ENCODE measurements around the gene ZSWIM7.

ZSWIM7 gene

DNA sequence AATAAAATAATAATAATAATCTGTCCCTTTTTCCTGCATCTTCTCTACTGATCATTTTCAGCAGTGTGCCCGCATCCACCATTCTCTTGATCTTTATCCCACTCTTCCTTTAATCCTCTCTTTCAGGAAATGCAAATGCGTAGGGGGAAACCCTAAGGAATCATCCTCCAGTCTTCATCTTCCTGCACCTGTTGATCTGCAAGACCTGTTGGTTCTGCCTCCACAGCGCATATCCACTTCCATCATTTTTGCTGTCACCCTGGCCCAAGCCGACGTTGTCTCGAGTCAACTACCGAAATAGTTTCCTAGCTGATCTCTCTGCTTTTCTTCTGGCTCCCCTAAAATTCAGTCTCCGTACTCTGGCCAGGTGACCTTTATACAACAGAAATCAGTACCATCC lies 30.0 kb downstream of the ZSWIM7 start:
- TF ChIP-seq, protein P1, sequence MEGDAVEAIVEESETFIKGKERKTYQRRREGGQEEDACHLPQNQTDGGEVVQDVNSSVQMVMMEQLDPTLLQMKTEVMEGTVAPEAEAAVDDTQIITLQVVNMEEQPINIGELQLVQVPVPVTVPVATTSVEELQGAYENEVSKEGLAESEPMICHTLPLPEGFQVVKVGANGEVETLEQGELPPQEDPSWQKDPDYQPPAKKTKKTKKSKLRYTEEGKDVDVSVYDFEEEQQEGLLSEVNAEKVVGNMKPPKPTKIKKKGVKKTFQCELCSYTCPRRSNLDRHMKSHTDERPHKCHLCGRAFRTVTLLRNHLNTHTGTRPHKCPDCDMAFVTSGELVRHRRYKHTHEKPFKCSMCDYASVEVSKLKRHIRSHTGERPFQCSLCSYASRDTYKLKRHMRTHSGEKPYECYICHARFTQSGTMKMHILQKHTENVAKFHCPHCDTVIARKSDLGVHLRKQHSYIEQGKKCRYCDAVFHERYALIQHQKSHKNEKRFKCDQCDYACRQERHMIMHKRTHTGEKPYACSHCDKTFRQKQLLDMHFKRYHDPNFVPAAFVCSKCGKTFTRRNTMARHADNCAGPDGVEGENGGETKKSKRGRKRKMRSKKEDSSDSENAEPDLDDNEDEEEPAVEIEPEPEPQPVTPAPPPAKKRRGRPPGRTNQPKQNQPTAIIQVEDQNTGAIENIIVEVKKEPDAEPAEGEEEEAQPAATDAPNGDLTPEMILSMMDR (conservative IDR thresholded peaks at IDR 0.05; ENCODE audit: low read length): no peak
- no peak for DNase-seq (ENCODE audit: low read depth)
- H3K4me3 ChIP-seq (ENCODE audit: low read length): no peak overlapping the region

DNA sequence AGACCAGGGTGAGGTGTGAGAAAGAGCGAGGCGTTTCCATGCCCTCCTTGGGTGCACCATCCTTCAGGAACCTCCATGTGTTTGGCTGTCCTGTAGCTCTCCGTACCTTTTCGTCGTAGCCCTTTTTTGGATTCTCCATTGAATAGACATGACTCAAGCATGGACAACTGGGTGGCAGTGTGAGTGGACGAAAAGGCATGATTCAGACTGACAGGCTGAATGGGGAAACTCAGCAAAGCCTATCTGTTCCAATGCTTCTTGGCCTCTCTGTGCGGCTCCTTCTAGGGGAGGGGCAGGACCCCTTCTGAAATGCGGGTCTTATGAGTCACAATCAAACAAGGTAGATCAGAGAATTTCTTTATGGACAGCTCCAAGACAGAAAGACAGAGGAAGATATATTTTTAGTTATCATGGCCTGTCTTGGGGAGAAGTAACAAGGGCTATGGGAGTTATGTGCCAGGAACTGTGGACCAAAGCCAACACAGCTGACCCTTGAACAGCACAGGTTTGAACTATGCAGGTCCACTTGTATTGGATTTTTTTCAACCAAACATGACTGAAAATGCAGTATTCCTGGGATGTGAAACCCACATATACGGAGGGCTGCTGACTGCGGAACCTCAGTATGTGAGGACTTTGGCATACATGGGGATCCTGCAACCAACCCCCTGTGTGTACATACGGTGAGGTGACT lies 31.7 kb downstream of the ZSWIM7 start:
- no peak overlapping the region for H3K4me3 ChIP-seq (ENCODE audit: low read length)
- TF ChIP-seq, protein P1 (conservative IDR thresholded peaks at IDR 0.05; ENCODE audit: low read length): no peak
- DNase-seq (ENCODE audit: low read depth): no peak

DNA sequence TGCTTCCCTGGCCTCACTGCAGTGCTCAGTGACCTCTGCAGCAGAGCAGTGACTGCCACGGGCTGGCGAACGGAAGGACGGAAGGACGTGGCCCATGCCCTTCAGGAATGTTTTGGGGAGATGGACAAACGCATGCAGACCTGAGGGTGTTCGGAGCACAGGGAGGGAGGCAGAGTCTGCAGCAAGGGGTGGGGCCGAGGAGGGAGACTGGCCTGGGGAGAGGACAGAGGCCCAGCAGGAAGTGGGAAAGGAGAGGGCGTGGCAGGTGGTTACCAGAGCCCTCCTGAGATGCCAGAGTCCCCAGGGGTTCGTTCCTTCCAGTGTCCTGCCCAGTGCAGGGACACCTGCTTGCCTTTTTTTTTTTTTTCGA lies 32.6 kb downstream of the ZSWIM7 start:
- DNase-seq (ENCODE audit: low read depth): no peak
- TF ChIP-seq, protein P1 (conservative IDR thresholded peaks at IDR 0.05; ENCODE audit: low read length): no peak
- no peak overlapping the region for H3K4me3 ChIP-seq (ENCODE audit: low read length)

DNA sequence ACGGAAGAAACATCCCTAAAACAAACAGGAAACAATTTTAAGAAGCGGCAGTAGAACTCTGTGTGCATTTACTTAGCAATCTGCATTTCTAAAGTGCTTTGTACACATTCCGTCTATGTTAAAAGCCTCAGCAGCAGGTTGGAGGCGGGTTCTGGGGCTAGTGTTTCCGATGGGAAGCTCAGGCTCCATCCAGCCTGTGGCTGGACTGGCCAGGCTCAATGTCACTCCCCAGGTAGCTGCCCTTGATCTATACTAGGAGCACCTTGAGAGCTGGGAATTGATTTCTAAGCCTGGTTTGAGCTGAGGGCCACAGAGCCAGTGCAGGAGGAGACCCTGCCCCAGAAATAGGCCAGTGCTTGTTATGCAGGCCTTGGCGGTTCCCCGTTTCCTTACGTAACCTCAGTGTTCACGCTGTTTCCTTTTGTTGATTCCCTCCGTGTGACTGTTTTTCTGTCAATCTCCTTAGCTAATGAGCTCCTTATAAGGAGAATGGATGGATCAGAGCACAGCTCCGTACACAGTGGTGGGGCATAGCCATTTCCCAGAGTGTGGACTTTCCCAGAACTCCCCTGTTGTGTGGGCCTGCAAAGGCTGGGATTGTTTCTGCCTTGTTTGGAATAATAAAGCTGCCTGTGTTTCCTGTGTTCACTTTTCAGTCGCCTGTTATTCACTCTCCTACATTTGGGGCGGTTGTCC lies 33.2 kb downstream of the ZSWIM7 start:
- DNase-seq (ENCODE audit: low read depth): no peak
- TF ChIP-seq, protein P1 (conservative IDR thresholded peaks at IDR 0.05; ENCODE audit: low read length): no peak
- H3K4me3 ChIP-seq (ENCODE audit: low read length): no peak overlapping the region

DNA sequence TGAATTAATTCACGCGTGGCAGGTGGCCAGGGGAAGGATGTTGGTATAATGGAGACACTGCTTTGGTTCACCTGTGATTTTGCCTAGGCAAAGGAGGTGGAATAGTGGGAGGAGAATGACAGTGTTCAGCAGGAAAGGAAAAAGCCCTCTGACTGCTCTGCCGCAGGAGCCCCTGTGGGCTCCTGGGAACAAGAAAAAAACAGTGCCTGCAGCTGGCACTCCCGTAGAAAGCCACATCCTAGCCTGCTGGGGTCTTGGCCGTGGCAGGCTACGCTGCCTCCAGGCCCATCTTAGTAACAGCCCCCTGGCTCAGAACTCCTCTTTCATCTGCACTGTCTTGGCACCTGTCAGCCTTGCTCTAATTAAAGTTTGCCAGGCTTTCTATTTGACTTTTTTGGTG lies 34.0 kb downstream of the ZSWIM7 start:
- TF ChIP-seq, protein P1 (conservative IDR thresholded peaks at IDR 0.05; ENCODE audit: low read length): no peak
- DNase-seq (ENCODE audit: low read depth): no peak
- no peak overlapping the region for H3K4me3 ChIP-seq (ENCODE audit: low read length)

DNA sequence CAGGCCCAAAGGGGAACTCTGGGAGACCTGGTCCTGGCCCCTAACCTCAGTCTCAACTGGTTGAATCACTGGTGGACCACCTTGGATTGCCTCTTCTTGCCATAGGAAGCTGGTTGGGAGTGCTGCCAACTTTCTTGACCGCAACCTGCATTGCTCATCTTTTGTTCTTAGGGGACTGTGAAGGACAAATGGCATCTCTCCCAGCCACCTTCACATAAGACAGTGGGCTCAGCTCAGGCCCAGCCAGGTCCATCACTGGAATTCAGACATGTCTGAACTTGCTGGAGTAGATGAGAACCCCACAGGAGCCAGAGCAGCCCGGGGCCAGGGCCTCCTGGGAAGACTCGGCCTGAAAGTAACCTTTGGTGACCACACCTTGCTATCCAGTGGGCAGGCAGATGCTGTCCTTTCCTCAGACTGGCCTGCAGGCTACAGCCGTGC lies 35.8 kb downstream of the ZSWIM7 start:
- no peak overlapping the region for H3K4me3 ChIP-seq (ENCODE audit: low read length)
- no peak for DNase-seq (ENCODE audit: low read depth)
- TF ChIP-seq, protein P1 (conservative IDR thresholded peaks at IDR 0.05; ENCODE audit: low read length): no peak

DNA sequence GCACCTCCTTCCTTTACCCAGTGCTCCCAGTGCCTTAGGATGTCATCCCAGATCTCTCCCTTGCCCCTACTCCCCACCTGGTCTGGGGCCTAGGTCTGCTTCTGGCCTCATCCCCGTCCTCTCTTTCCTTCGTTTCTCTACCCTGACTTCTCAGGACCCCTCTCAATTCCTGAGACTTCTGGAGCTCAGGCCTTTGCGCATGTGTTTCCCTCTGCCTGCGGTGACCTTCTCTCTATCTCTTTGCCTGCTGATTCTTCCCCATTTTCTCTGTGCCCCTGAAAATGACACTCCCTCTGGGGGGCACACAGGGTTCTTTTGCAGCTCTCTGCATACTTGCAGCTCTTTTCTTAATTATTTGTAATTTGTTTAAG lies 41.0 kb downstream of the ZSWIM7 start:
- TF ChIP-seq, protein P1 (conservative IDR thresholded peaks at IDR 0.05; ENCODE audit: low read length): no peak
- no peak overlapping the region for H3K4me3 ChIP-seq (ENCODE audit: low read length)
- DNase-seq (ENCODE audit: low read depth): no peak

All from AG10803 (cell line).